CD4-positive, alpha-beta T cell treated with Interleukin-17A for 4 hours (primary cell): ENCODE measurements around the gene NKTR.

Experiments
- DNase-seq: peaks from one replicate; pipeline ENCODE4 v3.0.0-alpha.2; 2020; ENCODE audit warnings: mixed read lengths

NKTR gene

GRCh38 chr3:42662813-42663535 lies 62.5 kb downstream of the NKTR start:
- DNase-seq = no peak

GRCh38 chr3:42663581-42664437 lies 63.3 kb downstream of the NKTR start:
- DNase-seq = no peak

- no peak for DNase-seq
Measured at GRCh38 chr3:42664438-42664803, 63.9 kb downstream of the NKTR start.

- DNase-seq = no peak
Measured at GRCh38 chr3:42665050-42665878, 64.8 kb downstream of the NKTR start.

GRCh38 chr3:42666022-42666421 lies 65.5 kb downstream of the NKTR start:
- no peak for DNase-seq

DNA sequence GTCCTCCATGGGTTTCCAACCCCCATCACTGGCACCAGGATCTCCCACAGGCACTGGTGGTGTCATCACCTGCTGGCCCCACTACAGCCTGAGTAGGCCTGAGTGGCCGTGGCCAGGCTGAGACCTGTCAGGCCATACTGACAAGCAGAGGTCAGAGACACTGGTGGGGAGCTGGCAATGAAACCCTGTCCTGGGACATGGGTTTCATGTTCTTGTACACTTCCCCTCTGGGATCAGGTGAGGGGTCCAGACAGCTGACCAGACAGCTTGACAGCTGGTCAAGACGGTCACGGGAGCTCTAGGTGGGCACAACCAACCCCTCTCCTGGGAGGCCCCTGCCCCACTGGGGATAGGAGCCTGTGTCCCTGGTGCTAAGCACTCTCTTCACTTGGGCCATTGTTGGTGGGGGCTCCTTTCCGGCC lies 66.1 kb downstream of the NKTR start:
- no peak for DNase-seq

DNA sequence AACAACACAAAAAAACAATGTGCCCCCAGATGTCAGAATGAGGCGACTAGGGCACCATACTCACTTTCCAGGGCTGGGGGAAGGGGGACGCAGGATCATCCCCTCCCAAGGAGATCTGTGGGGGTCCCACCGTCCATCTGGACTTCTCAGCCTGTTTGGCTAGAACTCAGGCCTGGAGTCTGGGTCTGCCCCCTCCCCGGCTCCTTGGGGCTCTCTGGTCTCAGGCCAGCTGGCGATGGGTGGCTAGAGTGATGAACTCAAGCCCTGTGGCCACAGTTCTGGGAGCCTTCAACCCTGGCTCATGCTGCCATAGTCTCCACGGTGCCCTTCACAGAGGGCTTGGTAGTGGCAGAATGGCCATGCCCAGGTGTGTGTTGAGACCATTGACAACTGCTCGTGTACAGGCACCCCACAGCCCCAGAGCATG lies 66.6 kb downstream of the NKTR start:
- no peak for DNase-seq

GRCh38 chr3:42667523-42668412 lies 67.3 kb downstream of the NKTR start:
- no peak for DNase-seq

DNA sequence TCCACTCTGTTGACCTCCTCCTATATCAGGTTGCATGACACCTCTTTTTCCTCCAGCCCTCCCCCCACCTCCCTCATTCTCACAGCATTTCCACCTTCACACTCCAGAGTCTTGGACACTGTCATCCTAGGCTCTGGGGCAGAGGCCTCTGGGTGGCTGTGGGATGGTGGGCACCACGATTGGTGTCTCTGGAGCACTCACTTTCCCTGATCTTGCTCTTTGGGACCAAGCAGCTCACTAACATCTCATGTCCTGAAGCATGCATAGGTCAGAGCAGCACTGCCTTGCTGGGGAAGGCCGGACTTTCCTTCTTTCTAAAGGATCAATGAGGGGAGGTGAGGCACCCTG lies 67.9 kb downstream of the NKTR start:
- DNase-seq = no peak

- no peak for DNase-seq
Measured at GRCh38 chr3:42668793-42669217, 68.3 kb downstream of the NKTR start.

- DNase-seq = no peak
Measured at GRCh38 chr3:42670051-42670576, 69.6 kb downstream of the NKTR start.

GRCh38 chr3:42670670-42671069 lies 70.2 kb downstream of the NKTR start:
- DNase-seq = no peak

DNA sequence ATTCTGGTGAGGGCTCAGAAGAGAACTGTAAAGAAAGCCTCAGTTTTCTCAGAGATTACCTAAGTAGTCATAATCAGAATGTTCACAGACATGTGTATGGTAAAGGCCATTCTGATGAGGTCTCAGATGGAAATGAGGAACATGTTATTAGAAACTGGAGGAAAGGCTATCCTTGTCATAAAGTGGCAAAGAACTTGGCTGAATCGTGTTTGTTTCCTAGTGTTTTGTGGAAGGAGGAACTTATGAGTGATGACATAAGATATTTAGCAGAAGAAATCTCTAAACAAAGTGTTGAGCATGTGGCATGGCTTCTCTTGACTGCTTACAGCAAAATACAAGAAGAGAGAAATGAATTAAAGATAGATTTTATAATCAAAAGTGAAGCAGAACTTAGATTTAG lies 72.0 kb downstream of the NKTR start:
- no peak for DNase-seq

GRCh38 chr3:42673082-42673481 lies 72.6 kb downstream of the NKTR start:
- DNase-seq = no peak

- no peak for DNase-seq
Measured at GRCh38 chr3:42674146-42674545, 73.7 kb downstream of the NKTR start.

- no peak for DNase-seq
Measured at GRCh38 chr3:42675909-42676308, 75.4 kb downstream of the NKTR start.

- no peak for DNase-seq
Measured at GRCh38 chr3:42678447-42678846, 78.0 kb downstream of the NKTR start.

DNA sequence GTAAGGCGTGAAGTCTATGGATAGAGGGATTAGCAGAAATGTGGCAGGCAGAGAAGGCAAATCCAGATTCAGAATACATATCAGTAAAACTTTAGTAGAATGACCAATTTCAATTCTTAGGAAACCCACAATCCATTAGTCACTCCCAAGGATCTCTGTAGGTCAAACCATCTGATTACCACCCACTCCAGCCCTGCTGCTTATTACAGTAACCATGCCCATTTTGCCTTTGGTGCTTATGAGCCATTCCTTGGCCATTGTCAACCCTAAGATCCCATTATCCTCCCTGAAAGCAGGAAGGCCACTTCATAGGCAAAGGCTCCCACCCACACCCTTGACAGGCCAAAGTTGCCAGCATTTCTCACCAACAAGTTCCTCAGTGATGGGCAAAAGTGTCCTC lies 79.8 kb downstream of the NKTR start:
- no peak for DNase-seq

DNA sequence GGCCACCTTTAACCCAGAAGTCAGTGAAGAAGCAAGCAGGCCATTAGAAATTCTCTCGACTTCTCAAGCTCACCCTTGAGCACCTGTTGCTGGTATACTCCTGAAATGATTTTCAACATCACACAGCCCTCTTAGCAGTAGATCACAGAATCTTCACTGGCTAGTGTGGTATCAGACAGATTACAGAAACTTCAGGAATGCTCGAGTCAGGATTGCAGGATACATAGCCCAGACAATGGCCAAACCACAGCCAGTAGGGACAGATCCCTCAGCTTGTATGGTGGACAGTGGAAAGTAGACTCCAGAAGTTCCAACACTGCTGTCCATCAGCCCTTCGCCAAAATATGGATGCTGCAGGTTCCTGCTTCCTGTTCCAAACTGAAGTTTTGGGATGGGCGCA lies 80.3 kb downstream of the NKTR start:
- DNase-seq = no peak

DNA sequence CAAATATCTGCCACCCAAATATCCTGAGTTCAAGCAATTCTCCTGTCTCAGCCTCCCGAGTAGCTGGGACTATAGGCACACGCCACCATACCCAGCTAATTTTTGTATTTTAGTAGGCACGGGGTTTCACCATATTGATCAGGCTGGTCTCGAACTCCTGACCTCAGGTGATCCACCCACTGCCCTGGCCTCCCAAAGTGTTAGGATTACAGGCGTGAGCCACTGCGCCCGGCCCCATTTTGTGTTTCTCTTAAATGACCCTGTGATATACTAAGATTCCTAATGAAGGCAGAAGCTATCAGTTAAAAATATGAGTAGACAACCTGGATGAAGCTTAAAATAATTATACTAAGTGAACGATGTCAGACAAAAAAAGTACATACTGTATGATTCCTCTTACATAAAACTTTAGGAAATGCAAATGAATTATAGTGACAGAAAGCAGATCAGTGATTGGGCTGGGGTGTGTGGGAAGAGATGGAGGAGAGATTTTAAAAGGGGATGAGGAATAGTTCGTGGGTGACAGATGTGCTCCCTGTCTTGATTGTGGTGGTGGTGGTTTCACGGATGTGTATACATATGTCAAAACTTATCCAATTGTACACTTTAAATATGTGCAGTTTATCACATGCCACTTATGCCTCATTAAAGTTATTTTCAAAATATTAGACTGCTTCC lies 81.0 kb downstream of the NKTR start:
- no peak for DNase-seq

- DNase-seq = no peak
Measured at GRCh38 chr3:42682301-42683070, 82.0 kb downstream of the NKTR start.
